Endothelial cell of umbilical vein (primary cell): ENCODE data around the gene FRMPD1. TPM values are rescaled to one million over a fixed set of nuclear protein-coding genes. Genes with fewer than 3 reads are reported as not detected.

ENCODE experiments used
- BruUV-seq: library from RNA; stranded (reverse); fragments of 400-500 nt; replicated peaks from 2 replicates; lab custom pipeline; 2021; lab: Mats Ljungman, UMichigan
- CTCF ChIA-PET: fragments of 300-600, 350-600 bp; sonication (Branson Sonifier 250); formaldehyde crosslinking; loops from one replicate; lab custom pipeline; 2021; ENCODE audit warnings: antibody characterized with exemption, inconsistent platforms; lab: Charles Lee
- POLR2A ChIA-PET: fragments of 300-600, 350-600 bp; sonication (Branson Sonifier 250); formaldehyde crosslinking; loops from one replicate; lab custom pipeline; 2021; ENCODE audit warnings: antibody characterized with exemption, inconsistent platforms; lab: Charles Lee
- DNase-seq: peaks from one replicate; pipeline ENCODE4 v3.0.0-alpha.2; 2011; ENCODE audit warnings: low read depth, low spot score
- FAIRE-seq: peaks from 2 replicates; lab custom pipeline; 2011; peaks lifted over from hg19 to GRCh38; lab: Jason Lieb, UNC
- H2AFZ ChIP-seq: 2 replicates; pipeline ENCODE4 v1.6.0; 2012; ENCODE audit warnings: low read depth, low read length, control low read depth, inconsistent platforms
- H3K27ac ChIP-seq: 2 replicates; pipeline ENCODE4 v1.5.1; 2011; ENCODE audit warnings: low read depth, mild to moderate bottlenecking, control low read depth, low read length, moderate library complexity; ENCODE audit not compliant: insufficient read depth
- H3K27me3 ChIP-seq, 2 experiments: 2 replicates each; pipeline versions ENCODE4 v1.6.0 to v1.6.1; 2011; ENCODE audit warnings: low read length in 2 of 2, mixed read lengths in 1 of 2; ENCODE audit not compliant: control insufficient read depth in 2 of 2, insufficient read depth in 2 of 2
- H3K36me3 ChIP-seq, 2 experiments: 2 replicates in 1 of 2; 3 replicates in 1 of 2; pipeline ENCODE4 v1.5.1; 2011; ENCODE audit warnings: low read length in 2 of 2, mild to moderate bottlenecking in 1 of 2, moderate library complexity in 1 of 2; ENCODE audit not compliant: control insufficient read depth in 2 of 2, insufficient read depth in 2 of 2; ENCODE audit errors: extremely low read depth in 1 of 2
- H3K4me1 ChIP-seq: 3 replicates; pipeline ENCODE4 v1.5.1; 2011; ENCODE audit warnings: mild to moderate bottlenecking, low read length; ENCODE audit not compliant: control insufficient read depth, insufficient read depth; ENCODE audit errors: extremely low read depth
- H3K4me2 ChIP-seq: 2 replicates; pipeline ENCODE4 v1.6.1; 2011; ENCODE audit warnings: low read length, control low read depth, mixed read lengths; ENCODE audit not compliant: insufficient read depth
- H3K4me3 ChIP-seq, 3 experiments: fragments of 200-600 bp in 1 of 3; sonication (generic), shearing (Covaris generic) in 1 of 3; replicated peaks in 1 of 3; 2 replicates each; pipeline ENCODE4 v1.5.1; 2011 to 2016; ENCODE audit warnings: control low read depth in 3 of 3, low read length in 3 of 3, mild to moderate bottlenecking in 2 of 3, inconsistent platforms in 1 of 3, low read depth in 1 of 3, moderate library complexity in 1 of 3; ENCODE audit not compliant: insufficient read depth in 1 of 3
- H3K79me2 ChIP-seq: 2 replicates; pipeline ENCODE4 v1.6.0; 2012; ENCODE audit warnings: low read length, inconsistent platforms; ENCODE audit not compliant: control insufficient read depth, insufficient read depth
- H3K9ac ChIP-seq: replicated peaks from 2 replicates; pipeline ENCODE3; 2011; ENCODE audit warnings: low read length, control low read depth; ENCODE audit not compliant: insufficient read depth; ENCODE audit errors: extremely low read depth
- H3K9me1 ChIP-seq: replicated peaks from 3 replicates; pipeline ENCODE4 v1.6.0; 2011; ENCODE audit warnings: mild to moderate bottlenecking, low read length; ENCODE audit not compliant: control insufficient read depth, insufficient read depth; ENCODE audit errors: extremely low read depth
- H3K9me3 ChIP-seq: replicated peaks from 2 replicates; pipeline ENCODE4 v1.5.1; 2012; ENCODE audit warnings: low read length, inconsistent platforms; ENCODE audit not compliant: control insufficient read depth, insufficient read depth
- H4K20me1 ChIP-seq: replicated peaks from 2 replicates; pipeline ENCODE3; 2011; ENCODE audit warnings: mild to moderate bottlenecking, low read length; ENCODE audit not compliant: control insufficient read depth, insufficient read depth; ENCODE audit errors: extremely low read depth
- CTCF ChIP-seq, 2 donors: IDR thresholded peaks; 1 replicate in 1 of 2; 2 replicates in 1 of 2; pipeline ENCODE4 v1.5.1; 2011; ENCODE audit warnings: low read length in 2 of 2, mild to moderate bottlenecking in 2 of 2, moderate library complexity in 2 of 2, control low read depth in 1 of 2, inconsistent platforms in 1 of 2, low read depth in 1 of 2; ENCODE audit not compliant: insufficient read depth in 1 of 2; ENCODE audit errors: extremely low read depth in 1 of 2
- EZH2 ChIP-seq: IDR thresholded peaks from 2 replicates; pipeline ENCODE4 v1.6.1; 2012; ENCODE audit warnings: borderline replicate concordance, low read depth, mild to moderate bottlenecking, moderate library complexity, low read length, inconsistent platforms; ENCODE audit not compliant: severe bottlenecking
- FOS ChIP-seq: IDR thresholded peaks from 2 replicates; pipeline ENCODE4 v1.6.1; 2011; ENCODE audit warnings: mild to moderate bottlenecking, low read length, moderate library complexity, borderline replicate concordance; ENCODE audit not compliant: insufficient read depth
- GATA2 ChIP-seq: IDR thresholded peaks from 2 replicates; pipeline ENCODE4 v1.7.0; 2011; ENCODE audit warnings: low read depth, mild to moderate bottlenecking, moderate library complexity, mixed read lengths, low read length; ENCODE audit not compliant: insufficient read length, insufficient read depth
- JUN ChIP-seq: IDR thresholded peaks from 2 replicates; pipeline ENCODE4 v1.6.1; 2011; ENCODE audit warnings: borderline replicate concordance, low read depth; ENCODE audit not compliant: insufficient read length, insufficient read depth
- MAX ChIP-seq: IDR thresholded peaks from 2 replicates; pipeline ENCODE4 v1.6.1; 2011; ENCODE audit not compliant: insufficient read depth, insufficient read length
- MYC ChIP-seq: IDR thresholded peaks from one replicate; pipeline ENCODE4 v1.6.1; 2011; ENCODE audit warnings: mild to moderate bottlenecking, low read depth, low read length
- POLR2A ChIP-seq: IDR thresholded peaks from 2 replicates; pipeline ENCODE4 v1.6.1; 2012; ENCODE audit warnings: low read depth, mild to moderate bottlenecking, control low read depth, low read length
- POLR2AphosphoS5 ChIP-seq: IDR thresholded peaks from 2 replicates; pipeline ENCODE4 v1.6.1; 2012; ENCODE audit warnings: low read depth, mild to moderate bottlenecking, control low read depth, low read length, moderate library complexity; ENCODE audit not compliant: insufficient read depth
- dilution Hi-C: fragments of 300-500 bp; cut with MboI; formaldehyde crosslinking; loops from one replicate; pipeline ENCODE4 v1.15.0; 2019; ENCODE audit warnings: low sequenced_read_pairs; ENCODE audit not compliant: extremely low pct_ligation_motif_present
- intact Hi-C: fragments of 100-400 bp; cut with micrococcal nuclease; formaldehyde crosslinking; loops from one replicate; pipeline ENCODE4 v1.10.0; 2022
- polyA plus RNA-seq, 4 experiments: library from polyadenylated mRNA; depleted of rRNA in 3 of 4; stranded (reverse) in 3 of 4; unstranded in 1 of 4; fragments of >200 nt; gene quantifications; 2 replicates each; pipeline versions ENCODE4 v1.2.1 to v1.2.3, GENCODE V29; 2011 to 2012; ENCODE audit warnings: missing spikeins in 1 of 4
- total RNA-seq: library from RNA; stranded (reverse); gene quantifications from 2 replicates; pipeline ENCODE4 v1.2.3, GENCODE V29; 2021

Gene FRMPD1
- total and polyA plus RNA-seq, 2 donors (not counting 3 experiments of a cell fraction or from before 2014, with no cell fraction given) = not detected

- ChIA-PET POLR2A (no interaction called here), CTCF (interaction anchor here (1.2 kb wide), 1 partner anchor 8 kb away, joined by 3 read pairs; no protein-coding TSS in a partner anchor)
- TF ChIP-seq MYC (no peak), POLR2A (no peak), JUN (no peak), CTCF (IDR thresholded peaks at IDR 0.05; ENCODE audit: extremely low read depth in 1 of 2, insufficient read depth in 1 of 2, low read depth in 1 of 2, low read length in 2 of 2) (no peak), EZH2 (no peak), FOS (no peak), MAX (no peak), POLR2AphosphoS5 (no peak), GATA2 (no peak)
- dilution Hi-C loops = no loop called here
- no peaks in the 10 kb centered on the region for H3K9me1 ChIP-seq
- no peak for FAIRE-seq
- no peak overlapping the region for H3K27ac ChIP-seq
- BruUV-seq = no TSS peak
- H3K9me3 ChIP-seq = no peaks in the 10 kb centered on the region
- no peak overlapping the region for H3K9ac ChIP-seq
- no peaks in the 10 kb centered on the region for H3K36me3 ChIP-seq
- peaks cover 7 to 11% of the 10 kb centered on the region in 2 experiments for H3K27me3 ChIP-seq
- no peak overlapping the region for H3K4me2 ChIP-seq
- no peak overlapping the region for H3K4me3 ChIP-seq
- intact Hi-C loops = loop anchor here (10.0 kb wide), 1 partner anchor 1715 kb away; no protein-coding TSS in a partner anchor
- no peaks in the 10 kb centered on the region for H3K79me2 ChIP-seq
- H4K20me1 ChIP-seq = no peaks in the 10 kb centered on the region
- H2AFZ ChIP-seq = no peak overlapping the region
- no peak for DNase-seq
- H3K4me1 ChIP-seq = no peaks in the 10 kb centered on the region
Measured at GRCh38 chr9:37710046-37710445, 59.3 kb downstream of the FRMPD1 start.
